Measurements from ENCODE around the gene PSMD1. TPM values are rescaled to one million over a fixed set of nuclear protein-coding genes. Genes with fewer than 3 reads are reported as not detected.

The PSMD1 gene
- total RNA-seq, 1 donor from 2014 or later: 99.9 TPM

- intact Hi-C loops (cut with micrococcal nuclease): no loop called here
- Mint-ChIP-seq H3K27ac (no peak overlapping the region), H3K4me1 (peaks cover 14% of the 10 kb centered on the region), H3K4me3 (peak overlapping the region; percentile 6), H3K27me3 (peaks cover 48% of the 10 kb centered on the region), H3K9me3 (no peaks in the 10 kb centered on the region), H3K36me3 (ENCODE audit: low read depth) (no peaks in the 10 kb centered on the region)
- CTCF ChIA-PET: no interaction called here
- TF ChIP-seq CTCF (IDR thresholded peaks at IDR 0.05): no peak
- ATAC-seq (ENCODE audit: low read depth) (no peak), DNase-seq (no peak)
- POLR2A ChIA-PET: interaction anchor here (0.7 kb wide), 1 partner anchor 14 kb away, joined by 4 read pairs; no protein-coding TSS in a partner anchor
These were observed 18.0 kb upstream of the PSMD1 start for GRCh38 chr2:231038483-231039293.

GRCh38 chr2:231039294-231039664, 17.4 kb upstream of the PSMD1 start:
- Mint-ChIP-seq H3K9me3 (no peaks in the 10 kb centered on the region), H3K27ac (no peak overlapping the region), H3K27me3 (peaks cover 48% of the 10 kb centered on the region), H3K4me3 (no peak overlapping the region), H3K4me1 (peaks cover 8% of the 10 kb centered on the region), H3K36me3 (ENCODE audit: low read depth) (no peaks in the 10 kb centered on the region)
- intact Hi-C loops (cut with micrococcal nuclease): no loop called here
- no peak for ATAC-seq (ENCODE audit: low read depth)
- DNase-seq: no peak
- ChIA-PET CTCF (no interaction called here), POLR2A (interaction anchor here (0.7 kb wide), 1 partner anchor 14 kb away, joined by 4 read pairs; no protein-coding TSS in a partner anchor)
- no peak for TF ChIP-seq CTCF (IDR thresholded peaks at IDR 0.05)

- ATAC-seq (ENCODE audit: low read depth): no peak
- ChIA-PET POLR2A (interaction anchor here (0.7 kb wide), 1 partner anchor 13 kb away, joined by 4 read pairs; no protein-coding TSS in a partner anchor), CTCF (no interaction called here)
- Mint-ChIP-seq H3K27ac (no peak overlapping the region), H3K9me3 (no peaks in the 10 kb centered on the region), H3K36me3 (ENCODE audit: low read depth) (no peaks in the 10 kb centered on the region), H3K4me1 (peaks cover 3% of the 10 kb centered on the region), H3K27me3 (peaks cover 48% of the 10 kb centered on the region), H3K4me3 (no peak overlapping the region)
- DNase-seq: no peak
- intact Hi-C loops (cut with micrococcal nuclease): no loop called here
- TF ChIP-seq CTCF (IDR thresholded peaks at IDR 0.05): no peak
These were observed 16.8 kb upstream of the PSMD1 start for GRCh38 chr2:231039821-231040364.

- ChIA-PET POLR2A (no interaction called here), CTCF (interaction anchor here (4.3 kb wide), 1 partner anchor 11 kb away, joined by 17 read pairs; no protein-coding TSS in a partner anchor)
- ATAC-seq (ENCODE audit: low read depth) (no peak), DNase-seq (no peak)
- no peak overlapping the region for H3K27ac Mint-ChIP-seq
- peaks cover 2% of the 10 kb centered on the region for H3K4me1 Mint-ChIP-seq
- H3K9me3 Mint-ChIP-seq: no peaks in the 10 kb centered on the region
- peaks cover 43% of the 10 kb centered on the region for H3K27me3 Mint-ChIP-seq
- no peak for TF ChIP-seq CTCF (IDR thresholded peaks at IDR 0.05)
- H3K36me3 Mint-ChIP-seq (ENCODE audit: low read depth): no peaks in the 10 kb centered on the region
- H3K4me3 Mint-ChIP-seq: no peak overlapping the region
- intact Hi-C loops (cut with micrococcal nuclease): no loop called here
These were observed 15.5 kb upstream of the PSMD1 start for GRCh38 chr2:231041061-231041689.

GRCh38 chr2:231043796-231044195, 12.9 kb upstream of the PSMD1 start:
- H3K27me3 Mint-ChIP-seq: peaks cover 35% of the 10 kb centered on the region
- intact Hi-C loops (cut with micrococcal nuclease): no loop called here
- POLR2A ChIA-PET: no interaction called here

More at GRCh38 chr2:231043796-231044195, 12.9 kb upstream of the PSMD1 start:
- ATAC-seq (ENCODE audit: low read depth): no peak
- no peak for TF ChIP-seq CTCF (IDR thresholded peaks at IDR 0.05)
- H3K36me3 Mint-ChIP-seq (ENCODE audit: low read depth): no peaks in the 10 kb centered on the region
- DNase-seq: no peak
- H3K4me1 Mint-ChIP-seq: no peaks in the 10 kb centered on the region
- H3K27ac Mint-ChIP-seq: no peak overlapping the region
- H3K9me3 Mint-ChIP-seq: no peaks in the 10 kb centered on the region
- no peak overlapping the region for H3K4me3 Mint-ChIP-seq
- CTCF ChIA-PET: interaction anchor here (4.3 kb wide), 1 partner anchor 8 kb away, joined by 17 read pairs; no protein-coding TSS in a partner anchor
